Femur (tissue), 1 donor: ENCODE data around the gene NUDT16L1.
A peak's percentile ranks its signal among the peaks of the same experiment; 100 is the strongest.
"Not testable (repeated sequence)": the region's sequence is repeated elsewhere in the genome, so short reads cannot be mapped to it uniquely, and the experiment has no call there.

Experiments
- DNase-seq: peaks from one replicate; pipeline ENCODE4 v3.0.0-alpha.2; 2017

The NUDT16L1 gene

DNA sequence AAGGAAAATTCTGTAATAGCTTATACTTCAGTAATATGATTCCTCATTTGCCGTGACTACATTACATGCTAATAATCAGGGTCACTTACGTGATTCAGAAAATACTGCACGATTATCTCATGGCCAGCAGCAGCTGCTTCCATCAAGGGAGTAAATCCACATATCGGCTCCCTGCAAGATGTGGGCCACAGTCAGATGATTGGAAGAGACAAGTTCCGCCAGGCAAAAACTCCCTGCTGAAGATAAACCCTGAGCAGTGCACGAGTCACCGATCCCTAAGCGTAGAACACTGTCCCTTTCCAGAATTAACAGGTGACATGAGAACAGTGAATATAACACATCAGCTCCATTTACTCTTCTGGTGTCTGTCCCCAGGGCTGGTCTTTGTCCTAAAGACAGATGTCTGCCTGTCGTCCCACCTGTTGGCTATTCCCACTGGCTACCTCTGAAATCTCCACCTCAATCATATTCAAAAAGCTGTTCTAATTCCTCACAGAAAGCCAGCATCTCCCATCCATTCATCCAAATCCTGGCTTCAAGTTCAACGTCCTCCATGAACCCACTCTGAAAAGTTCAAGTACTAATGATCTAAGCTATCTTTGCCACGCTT, 31.4 kb downstream of the NUDT16L1 start:
- no peak for DNase-seq

DNA sequence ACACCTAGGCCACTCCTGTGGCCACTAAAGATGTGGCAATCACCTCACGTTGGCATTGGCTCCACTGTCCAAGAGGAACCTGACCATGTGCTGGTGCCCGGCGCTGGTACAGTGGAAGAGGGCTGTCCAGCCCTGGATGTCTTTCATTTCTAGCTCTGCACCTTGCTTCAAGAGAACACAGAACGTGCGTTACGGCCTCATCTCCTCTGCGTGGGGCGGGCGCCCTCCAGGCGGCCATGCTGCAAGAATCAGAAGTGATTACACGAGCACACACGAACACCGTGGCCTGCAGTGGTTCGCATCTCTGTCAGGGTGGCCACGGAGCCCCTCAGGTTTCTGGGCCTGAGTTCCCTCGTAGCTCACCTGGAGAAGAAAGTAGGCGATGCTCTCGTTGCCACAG, 33.3 kb downstream of the NUDT16L1 start:
- DNase-seq = no peak

DNA sequence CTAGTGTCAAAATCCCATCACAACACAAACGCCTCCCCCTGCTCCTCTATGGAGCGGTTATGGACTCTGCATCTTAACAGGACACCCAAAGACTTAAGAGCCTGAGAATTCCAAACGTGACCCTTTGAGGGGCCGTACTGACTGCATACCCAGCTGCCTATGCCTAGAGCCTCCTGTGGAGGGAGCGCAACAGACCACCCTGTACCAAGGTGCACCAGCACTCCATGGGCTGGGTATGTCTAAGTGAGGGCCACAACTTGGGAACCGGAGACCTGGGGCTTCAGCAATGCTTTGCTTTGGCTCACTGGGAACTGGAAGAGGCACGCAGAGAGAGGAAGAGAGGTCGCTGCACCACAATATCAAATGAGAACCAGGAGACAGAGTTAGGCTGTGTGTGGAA, 35.3 kb downstream of the NUDT16L1 start:
- DNase-seq = no peak

DNA sequence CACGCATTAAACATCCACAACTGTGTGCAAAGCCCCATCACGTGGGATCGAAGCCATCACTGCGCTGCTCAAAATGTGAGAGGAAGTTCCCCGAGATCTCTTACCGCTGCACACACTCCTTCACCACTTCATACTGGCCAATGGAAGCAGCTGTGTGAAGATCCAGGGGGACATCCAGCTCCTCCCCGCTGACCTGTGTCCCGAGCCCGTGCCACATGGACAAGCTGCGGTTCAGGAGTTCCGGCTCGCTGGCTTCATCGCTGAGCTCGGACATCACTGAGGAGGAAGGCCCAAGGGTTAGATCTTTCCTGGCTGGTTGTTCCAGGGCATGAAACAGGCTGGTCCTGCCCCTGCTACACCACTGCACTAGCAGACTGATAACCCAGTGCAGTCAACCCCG, 36.5 kb downstream of the NUDT16L1 start:
- no peak for DNase-seq

DNA sequence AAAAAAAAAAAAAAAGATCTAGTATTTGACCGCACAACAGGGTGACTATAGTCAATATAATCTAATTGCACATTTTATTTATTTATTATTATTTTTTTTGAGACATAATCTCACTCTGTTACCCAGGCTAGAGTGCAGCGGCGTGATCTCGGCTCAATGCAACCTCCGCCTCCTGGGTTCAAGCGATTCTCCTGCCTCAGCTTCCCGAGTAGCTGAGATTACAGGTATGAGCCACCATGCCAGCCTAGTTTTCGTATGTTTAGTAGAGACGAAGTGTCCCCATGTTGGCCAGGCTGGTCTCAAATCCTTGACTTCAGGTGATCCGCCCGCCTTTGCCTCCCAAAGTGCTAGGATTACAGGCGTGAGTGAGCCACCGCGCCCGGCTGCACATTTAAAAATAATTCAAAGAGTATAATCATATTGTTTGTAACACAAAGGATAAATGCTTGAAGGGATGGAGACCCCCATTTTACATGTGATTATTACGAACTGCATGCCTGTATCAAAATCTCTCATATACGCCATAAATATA, 39.9 kb downstream of the NUDT16L1 start:
- no peak for DNase-seq

DNA sequence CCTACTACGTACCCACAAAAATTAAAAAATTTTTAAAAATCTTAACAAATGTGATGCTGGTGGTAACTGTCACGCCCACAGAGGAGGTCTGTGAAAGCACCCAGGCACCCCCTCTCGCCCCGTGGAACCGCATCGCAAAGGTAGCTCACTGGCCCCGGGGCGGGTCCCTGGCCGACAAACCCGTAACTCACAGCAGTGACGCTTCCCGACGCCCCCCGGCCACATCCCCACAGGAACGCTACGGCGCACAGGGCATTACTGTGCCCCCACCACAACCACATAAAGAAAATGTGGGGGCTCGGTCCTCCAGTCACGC, 40.3 kb downstream of the NUDT16L1 start:
- peak; percentile 48 for DNase-seq

DNA sequence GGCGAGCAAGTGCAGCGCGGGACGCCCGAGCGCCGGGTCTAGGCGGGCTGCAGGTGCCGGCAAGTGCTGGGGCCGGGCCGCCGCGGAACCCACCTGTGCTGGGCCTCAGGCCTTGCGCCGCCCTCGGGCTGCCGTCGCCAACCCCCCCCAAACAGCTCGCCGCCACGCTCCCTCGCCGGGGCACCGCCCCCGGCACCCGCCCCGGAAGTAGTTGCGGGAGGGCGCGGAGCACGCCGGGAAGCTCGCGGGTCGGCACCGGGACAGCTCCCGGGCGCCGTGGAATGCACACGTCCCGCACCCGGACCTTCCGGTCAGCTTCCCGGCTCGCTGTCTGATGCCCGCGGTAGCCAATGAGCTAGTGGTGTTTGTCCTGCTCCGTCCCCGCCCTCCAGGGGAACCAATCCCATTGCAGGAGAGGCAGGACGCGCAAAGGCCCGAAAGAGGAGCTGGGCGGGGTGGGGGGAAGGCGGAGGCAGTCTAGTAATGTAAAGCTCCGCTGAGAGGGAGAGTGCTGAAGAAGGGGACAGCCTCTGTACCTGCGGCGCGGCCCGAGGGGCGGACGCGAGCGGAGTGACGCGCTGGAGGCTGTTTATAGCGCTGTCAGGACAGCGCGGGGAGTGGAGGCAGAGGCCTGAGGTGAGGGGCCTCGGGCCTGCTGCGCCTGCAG, 40.8 kb downstream of the NUDT16L1 start, which contains the start of the genes ANKS3 and DNAAF8:
ANKS3 (minus strand) TSS at position 209 of the 667 bp plus-strand sequence. CDS start 4,122 bp downstream, outside the sequence.
DNAAF8 (plus strand) TSS at position 475 of the 667 bp plus-strand sequence. CDS start 1,978 bp downstream, outside the sequence.
- DNase-seq = peak; percentile 97

DNA sequence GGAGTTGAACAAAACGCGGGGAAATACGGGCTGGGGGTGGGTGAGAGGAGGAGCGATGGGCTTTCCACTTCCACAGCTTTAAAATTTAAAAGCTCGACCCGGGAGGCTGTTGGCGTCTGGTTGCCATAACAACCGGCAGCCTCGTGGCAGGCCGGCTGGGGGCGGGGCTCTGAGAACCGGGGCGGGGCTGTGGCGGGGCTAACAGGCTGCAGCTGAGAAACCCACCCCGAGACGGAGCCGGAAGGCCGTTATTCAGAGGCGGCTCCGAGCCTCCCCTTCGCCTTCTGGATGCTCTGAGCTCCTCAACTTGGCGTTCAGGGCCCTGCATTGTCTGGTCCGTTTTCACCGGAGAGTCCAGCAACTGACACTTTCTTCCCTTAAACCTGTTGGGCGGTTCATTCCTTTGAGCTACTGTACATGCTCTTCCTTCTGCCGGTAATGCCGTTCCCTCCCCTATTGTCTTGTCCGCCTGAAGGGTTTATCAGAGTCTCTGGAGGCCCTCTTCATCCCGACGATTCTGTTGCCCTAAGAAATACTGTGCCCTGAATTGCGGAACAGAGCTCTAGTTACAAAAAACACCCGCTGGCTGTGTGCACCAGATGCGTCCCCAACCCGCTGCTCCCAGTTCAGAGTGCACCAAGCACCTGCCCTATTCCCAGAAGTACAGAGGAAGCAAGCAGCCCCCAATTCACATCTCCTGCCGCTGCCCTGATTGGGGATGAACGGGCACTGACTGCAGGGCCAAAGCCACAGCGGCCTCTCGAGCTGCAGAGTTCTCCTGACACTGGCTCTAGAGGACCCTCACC, 41.6 kb downstream of the NUDT16L1 start:
- DNase-seq = peak; percentile 95

DNA sequence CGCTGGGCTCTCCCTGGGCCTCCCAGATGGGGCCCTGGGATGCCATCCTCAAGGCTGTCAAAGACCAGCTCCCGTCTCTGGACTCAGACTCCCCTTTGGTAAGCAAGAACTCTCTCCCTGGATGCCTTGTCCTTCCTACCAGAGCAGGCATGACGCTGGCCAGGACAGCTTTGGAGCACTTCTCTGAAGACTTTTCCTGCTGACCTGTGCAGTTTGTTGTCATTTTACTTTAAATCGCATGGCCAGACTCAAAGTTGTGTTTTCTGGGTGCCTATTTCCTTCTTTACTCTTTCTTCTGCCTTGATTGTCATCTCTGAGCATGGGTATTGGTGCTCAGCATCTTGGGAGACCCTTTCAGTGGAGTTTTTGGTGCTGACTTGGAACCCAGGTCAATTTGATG, 43.2 kb downstream of the NUDT16L1 start:
- DNase-seq = no peak

DNA sequence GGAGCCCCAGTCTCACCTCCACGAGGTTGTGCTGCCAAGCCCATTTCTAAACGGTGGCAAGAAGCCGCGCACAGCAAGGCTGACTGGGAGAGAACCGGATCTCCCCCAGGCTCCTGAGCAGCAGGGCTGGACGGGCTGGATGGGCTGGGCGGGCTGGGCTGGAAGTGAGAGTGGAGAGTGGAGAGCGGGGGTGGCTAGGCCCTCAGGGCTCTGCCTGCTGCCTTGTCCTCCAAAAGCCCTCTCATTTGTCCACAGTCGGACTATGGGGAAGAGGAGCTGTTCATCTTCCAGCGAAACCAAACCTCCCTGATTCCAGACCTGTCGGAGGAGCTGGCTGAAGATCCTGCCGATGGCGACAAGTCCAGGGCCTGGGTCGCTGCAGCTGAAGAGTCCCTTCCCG, 44.2 kb downstream of the NUDT16L1 start:
- DNase-seq = no peak

DNA sequence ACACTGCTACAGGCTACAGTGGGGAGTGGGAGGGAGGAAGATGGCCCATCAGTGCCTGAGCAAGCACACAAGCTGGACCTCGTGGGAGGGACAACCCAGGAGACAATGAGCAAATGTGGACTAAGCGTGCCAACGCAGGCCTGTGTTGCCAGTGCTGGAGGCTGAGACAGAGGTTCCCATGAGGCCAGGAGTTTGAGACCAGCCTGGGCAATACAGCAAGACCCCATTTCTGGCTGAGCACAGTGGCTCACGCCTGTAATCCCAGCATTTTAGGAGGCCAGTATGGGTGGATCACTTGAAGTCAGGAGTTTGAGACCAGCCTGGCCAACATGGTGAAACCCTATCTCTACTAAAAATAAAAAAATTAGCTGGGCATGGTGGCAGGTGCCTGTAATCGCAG, 45.0 kb downstream of the NUDT16L1 start:
- not testable (repeated sequence) for DNase-seq

DNA sequence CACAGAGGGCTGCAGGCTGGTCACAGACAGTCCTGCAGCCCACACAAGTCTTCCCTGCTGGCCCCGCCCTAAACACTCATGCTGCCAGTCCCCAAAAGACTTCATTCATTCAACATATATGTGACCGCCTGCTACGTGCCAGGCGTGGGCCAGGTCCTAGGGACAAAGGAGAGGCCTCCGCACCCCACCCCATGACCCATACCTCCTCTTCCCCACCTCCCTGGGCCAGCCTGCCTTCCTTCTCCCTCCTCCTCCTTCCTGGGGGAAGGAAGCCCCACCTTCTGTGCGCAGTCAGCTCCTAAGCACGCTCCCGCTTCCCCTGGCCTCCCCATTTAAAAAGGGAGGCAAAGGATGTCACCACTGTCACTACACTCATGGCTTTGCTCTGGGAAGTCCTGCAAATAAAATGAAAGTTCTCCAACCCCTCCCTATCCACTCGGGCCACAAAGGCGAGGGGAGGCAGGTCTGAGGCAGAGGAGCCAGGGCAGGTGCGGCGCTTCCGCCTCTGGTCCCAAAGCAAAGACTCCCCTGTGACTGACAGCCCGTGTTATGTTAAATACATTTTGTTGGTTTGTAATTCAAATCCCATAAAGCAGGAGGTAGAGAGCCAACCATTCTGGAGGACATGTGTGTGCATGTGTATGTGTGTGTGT, 50.0 kb downstream of the NUDT16L1 start:
- DNase-seq = peak; percentile 11

DNA sequence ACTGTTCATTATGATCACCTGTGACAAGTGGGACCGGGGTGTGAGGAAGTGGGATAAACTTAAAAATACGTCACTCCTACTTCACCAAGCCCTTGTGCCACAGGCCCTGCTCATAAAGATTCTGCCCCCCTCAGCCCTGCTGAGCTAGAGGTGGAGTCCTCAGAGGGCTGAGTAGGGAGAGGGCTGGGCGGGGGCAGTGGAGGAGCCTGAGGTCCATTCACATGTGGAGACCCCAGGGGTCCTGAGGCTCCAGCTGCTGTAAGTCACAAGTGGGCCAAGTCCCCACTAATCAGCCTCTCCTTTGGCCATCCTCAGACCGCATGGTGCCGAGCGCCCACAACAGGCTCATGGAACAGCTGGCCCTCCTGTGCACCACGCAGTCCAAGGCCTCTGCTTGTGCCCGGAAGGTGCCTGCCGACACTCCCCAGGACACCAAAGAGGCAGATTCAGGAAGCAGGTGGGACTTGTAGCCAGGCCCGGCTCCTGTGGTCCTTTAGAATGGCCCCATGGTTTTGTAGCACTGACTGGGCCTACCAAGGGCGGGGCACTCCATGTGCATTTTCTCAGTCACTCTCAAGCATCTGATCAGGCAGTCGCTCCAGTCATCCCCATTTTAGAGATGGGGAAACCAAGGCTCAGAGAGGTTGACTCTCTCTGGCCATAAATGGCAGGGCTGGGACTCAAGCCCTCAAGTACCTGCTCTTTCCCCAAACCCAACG, 51.4 kb downstream of the NUDT16L1 start:
- no peak for DNase-seq

DNA sequence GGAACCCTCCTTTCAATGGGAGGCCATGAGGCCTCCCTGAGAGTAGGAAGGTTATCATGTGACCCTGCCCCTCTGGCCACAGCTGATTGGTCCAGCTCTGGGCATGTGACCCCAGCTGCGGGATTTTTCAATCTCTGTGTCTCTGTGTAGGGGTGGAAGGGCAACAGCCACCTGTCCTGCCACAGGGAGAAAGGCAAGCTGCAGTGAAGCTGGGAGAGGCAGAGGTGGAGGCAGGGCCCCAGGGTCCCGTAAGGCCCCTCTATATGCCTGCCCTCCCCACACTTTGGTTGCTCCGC, 51.9 kb downstream of the NUDT16L1 start:
- peak; percentile 14 for DNase-seq
